Fibroblast of skin of back (primary cell): ENCODE data around the gene HES5. TPM values are rescaled to one million over a fixed set of nuclear protein-coding genes. Genes with fewer than 3 reads are reported as not detected.
"Not testable (repeated sequence)": the region's sequence is repeated elsewhere in the genome, so short reads cannot be mapped to it uniquely, and the experiment has no call there.

ENCODE experiments used
- DNase-seq: peaks from one replicate; pipeline ENCODE4 v3.0.0-alpha.2; 2013
- polyA plus RNA-seq, 2 experiments: library from polyadenylated mRNA; unstranded; fragments of 120-200 nt; gene quantifications; one replicate each; pipeline ENCODE4 v1.2.1, GENCODE V29; 2013; ENCODE audit not compliant: insufficient read length in 2 of 2

HES5 gene, protein sequence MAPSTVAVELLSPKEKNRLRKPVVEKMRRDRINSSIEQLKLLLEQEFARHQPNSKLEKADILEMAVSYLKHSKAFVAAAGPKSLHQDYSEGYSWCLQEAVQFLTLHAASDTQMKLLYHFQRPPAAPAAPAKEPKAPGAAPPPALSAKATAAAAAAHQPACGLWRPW
- 0.73 TPM for polyA plus RNA-seq (2013, experiment 1 of 2; ENCODE audit: insufficient read length)
- polyA plus RNA-seq (2013, experiment 2 of 2; ENCODE audit: insufficient read length) = 0.13 TPM

DNA sequence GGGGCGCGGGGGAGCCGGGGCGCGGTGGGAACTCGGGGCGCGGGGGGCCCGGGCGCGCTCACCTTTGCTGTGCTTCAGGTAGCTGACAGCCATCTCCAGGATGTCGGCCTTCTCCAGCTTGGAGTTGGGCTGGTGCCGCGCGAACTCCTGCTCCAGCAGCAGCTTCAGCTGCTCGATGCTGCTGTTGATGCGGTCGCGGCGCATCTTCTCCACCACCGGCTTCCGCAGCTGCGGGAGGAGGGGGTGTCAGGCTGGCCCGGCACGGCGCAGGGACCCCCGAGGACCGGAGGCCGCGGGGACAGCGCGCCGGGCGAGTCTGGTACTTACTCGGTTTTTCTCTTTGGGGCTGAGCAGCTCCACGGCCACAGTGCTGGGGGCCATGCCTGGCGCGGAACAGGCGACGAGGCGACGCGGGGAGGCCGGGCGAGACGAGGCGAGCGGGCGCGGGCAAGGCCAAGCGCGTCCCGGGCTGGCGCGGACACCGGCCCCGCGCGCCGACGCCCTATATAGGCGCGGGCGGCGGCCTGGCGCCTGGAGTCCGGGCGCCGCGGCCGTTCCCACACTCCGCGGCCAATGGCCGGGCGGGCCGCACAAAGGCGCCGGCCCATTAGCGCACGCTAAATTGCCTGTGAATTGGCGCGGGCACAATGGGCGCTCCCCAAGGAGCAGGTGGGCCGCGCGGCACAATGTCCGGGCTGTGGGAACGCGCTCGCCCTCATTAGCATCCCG, at the start of gene HES5:
TSS of gene HES5 (minus strand) at position 480 of the 729 bp plus-strand sequence. CDS start at position 381, 99 bp downstream.
- DNase-seq = peak; percentile 34

- DNase-seq = no peak
Measured at GRCh38 chr1:2578758-2579118, 48.7 kb upstream of the HES5 start.

DNA sequence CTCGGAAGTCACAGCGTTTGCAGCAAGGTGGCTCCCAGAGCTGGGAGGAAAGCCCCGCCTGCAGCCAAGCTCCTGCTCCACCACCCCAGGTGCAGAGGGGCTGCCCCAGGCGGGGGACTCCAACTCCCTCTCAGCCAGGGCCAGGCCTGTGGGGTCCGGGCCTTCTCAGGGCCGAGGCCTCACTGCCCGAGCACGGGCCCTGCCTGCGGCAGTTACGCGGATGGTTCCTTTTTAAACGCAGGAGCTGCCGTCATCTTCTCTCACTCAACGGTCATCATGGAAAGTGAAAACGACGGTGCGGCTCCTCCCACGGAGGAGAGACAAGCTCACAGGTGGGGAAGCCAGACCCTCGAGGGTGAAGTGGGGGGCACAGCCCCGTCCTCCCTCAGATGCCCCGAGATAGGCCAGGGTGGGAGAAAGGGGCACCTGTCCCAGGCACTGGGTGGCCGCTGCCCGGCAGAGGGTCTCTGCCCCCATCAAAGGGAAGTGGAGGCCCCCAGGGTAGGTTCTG, 47.6 kb upstream of the HES5 start:
- not testable (repeated sequence) for DNase-seq

GRCh38 chr1:2575801-2576663, 46.0 kb upstream of the HES5 start:
- DNase-seq = no peak

DNA sequence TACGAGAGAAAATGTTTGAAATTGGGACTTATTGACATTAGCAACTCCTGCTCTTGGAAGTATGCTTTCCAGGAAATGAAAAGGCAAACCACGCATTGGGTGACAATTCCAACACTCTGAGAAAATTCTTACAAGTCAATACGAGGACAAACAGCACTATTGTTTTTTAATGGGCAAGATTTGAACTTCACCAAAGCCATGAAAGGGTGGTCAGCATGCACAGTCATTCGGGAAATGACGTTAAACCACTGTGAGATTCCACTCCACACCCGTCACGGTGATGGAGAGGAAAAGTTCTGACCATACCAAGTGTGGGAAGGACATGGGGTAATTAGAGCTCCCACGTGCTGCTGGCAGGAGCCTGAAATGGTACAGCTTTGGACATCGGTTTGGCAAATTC, 44.3 kb upstream of the HES5 start:
- no peak for DNase-seq

DNA sequence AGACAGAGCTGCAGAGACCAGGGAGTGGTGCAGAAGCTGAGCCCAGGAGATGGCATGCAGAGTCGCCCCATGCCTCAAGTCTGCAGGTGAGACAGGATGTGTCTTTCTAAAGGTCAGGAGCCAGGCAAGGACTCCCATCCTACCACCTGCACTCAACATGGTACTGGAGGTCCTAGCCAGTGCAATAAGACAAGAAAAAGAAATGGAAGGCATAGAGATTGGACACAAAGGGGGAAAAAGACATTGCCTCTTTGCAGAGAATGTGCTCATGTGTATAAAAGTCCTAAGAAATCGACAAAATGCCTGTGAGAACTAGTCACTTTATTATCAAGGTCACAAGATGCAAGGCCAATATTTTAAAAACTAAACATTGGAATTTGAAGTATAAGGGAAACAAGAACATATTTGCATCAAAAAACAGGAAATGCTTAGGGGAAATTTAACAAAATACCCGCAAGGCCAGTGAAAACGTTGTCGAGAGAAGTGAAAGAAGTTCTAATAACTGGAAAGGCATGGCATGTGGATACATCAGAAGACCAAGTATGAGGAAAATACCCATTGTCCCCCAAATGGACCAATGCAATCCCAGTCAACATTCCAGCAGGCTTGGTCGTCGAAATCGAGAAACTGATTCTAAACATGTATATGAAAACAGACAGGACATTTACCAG, 43.3 kb upstream of the HES5 start:
- DNase-seq = no peak

GRCh38 chr1:2571348-2571747, 41.3 kb upstream of the HES5 start:
- no peak for DNase-seq

GRCh38 chr1:2570332-2570731, 40.3 kb upstream of the HES5 start:
- DNase-seq = no peak

GRCh38 chr1:2569703-2570102, 39.6 kb upstream of the HES5 start:
- not testable (repeated sequence) for DNase-seq

GRCh38 chr1:2569060-2569459, 39.0 kb upstream of the HES5 start:
- DNase-seq = no peak

GRCh38 chr1:2568187-2568816, 38.2 kb upstream of the HES5 start:
- DNase-seq = not testable (repeated sequence)

DNA sequence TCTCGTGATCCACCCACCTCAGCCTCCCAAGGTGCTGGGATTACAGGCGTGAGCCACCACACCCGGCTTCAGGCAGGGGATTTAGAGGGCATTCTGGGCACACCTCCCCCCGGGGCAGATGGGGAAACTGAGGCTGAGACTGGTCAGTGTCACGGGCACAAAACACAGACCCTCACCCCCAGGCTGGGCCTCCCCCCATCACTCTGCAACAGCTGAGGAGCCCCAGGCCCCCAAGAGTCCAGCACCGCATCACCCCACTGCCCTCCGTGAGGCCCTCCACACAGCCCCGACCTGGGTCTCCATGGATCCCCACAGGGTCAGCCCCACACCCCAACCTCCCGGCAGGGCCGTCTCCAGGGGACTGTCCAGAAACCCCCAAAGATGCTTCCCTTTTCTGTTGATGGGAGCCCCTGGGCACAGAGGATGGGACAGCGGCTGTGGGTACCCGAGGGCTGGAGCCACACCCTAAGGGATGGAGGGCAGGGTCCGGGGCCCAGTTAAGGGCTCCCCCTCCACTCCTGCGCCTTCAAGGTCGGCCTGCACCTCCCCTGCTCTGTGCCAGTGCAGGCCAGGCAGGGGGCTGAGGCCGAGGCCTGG, 37.1 kb upstream of the HES5 start:
- DNase-seq = no peak

- DNase-seq = no peak
Measured at GRCh38 chr1:2566101-2567045, 36.3 kb upstream of the HES5 start.

DNA sequence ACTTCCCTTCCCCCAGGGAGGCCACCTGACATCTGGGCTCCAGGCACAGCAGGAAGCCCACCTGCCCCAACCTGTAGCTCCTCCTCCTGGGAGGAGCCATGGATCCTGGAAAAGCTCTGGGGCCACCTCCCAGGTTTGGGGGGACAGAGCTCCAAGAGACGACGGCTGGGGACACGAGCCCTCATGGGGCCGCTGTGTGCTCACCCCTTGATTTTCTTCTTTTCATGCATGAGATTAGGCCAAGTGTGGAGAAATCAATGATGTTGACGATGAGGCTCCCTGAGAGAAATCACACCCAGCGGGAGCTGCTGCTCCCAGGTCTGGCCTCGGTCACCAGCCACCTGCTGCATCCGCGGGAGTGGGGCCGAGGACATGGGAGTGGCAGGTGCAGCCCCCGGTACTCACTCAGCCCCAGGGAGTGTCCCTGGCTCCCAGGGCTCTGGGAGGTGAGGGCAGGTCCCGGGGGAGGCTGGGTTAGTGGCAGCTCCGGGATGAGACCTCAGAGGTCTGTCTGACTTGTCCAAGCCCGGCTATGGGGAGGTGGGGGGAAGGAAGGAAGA, 34.8 kb upstream of the HES5 start:
- DNase-seq = no peak

- DNase-seq = no peak
Measured at GRCh38 chr1:2564006-2564814, 34.1 kb upstream of the HES5 start.

DNA sequence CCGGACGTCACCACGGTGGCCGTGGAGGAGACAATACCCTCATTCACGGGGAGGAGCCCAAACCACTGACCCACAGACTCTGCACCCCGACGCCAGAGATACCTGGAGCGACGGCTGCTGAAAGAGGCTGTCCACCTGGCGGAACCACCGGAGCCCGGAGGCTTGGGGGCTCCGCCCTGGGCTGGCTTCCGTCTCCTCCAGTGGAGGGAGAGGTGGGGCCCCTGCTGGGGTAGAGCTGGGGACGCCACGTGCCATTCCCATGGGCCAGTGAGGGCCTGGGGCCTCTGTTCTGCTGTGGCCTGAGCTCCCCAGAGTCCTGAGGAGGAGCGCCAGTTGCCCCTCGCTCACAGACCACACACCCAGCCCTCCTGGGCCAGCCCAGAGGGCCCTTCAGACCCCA, 33.1 kb upstream of the HES5 start:
- no peak for DNase-seq

DNA sequence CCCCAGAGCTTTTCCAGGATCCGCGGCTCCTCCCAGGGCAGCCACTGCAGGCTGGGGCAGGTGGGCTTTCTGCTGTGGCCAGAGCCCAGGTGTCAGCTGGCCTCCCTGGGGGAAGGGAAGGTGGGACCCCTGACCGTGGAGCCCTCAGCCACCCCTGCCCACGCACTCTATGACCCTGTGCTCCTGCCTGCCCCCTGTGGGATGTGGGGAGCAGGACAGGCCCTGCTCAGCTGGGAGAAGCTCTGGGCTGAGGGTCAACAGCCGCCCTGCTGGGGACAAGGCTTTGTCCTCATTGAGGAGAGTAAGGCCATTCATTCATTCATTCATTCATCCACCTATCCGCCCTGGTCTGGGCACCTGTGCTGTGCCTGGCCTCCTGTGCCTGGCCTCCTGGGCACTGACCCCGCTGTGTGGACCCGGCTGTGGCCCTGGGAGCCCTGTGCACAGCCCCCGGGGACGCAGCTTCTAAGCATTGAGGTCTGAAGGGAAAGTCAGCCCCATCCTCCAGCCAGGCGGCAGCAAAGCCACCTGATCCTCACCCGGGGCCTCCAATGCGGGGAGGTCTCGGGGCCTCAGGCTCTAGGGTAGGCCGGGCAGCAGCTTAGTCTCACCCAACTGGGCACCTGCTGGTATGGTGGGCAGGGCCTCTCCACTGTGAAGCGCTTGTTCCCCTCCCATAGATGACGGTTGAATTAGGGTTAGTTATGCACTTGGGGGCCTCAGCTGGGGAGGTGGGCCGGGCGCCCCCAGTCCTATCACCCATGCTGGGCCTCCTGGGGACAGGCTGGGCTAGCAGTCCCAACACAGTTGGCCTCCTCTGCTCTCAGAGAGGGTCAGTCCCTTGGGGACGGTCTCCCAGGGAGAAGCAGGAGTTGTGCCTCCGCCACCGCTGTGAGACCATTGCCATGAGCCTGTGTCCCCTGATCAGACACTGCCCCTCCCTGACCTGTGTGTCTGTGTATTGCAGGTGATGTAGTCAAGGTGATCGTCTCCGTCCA, 32.1 kb upstream of the HES5 start:
- no peak for DNase-seq

- no peak for DNase-seq
Measured at GRCh38 chr1:2561446-2561845, 31.4 kb upstream of the HES5 start.
